Measurements from ENCODE around the gene PSMB10. TPM values are rescaled to one million over a fixed set of nuclear protein-coding genes. Genes with fewer than 3 reads are reported as not detected.

PSMB10 gene
- total RNA-seq, 1 experiment from 2014 or later = 41.0 TPM

- TF ChIP-seq CEBPB (IDR thresholded peaks at IDR 0.05; ENCODE audit: low read depth) = no peak
- no peak for TF ChIP-seq ATF3 (IDR thresholded peaks at IDR 0.05)
- no peak for TF ChIP-seq ZNF274 (IDR thresholded peaks at IDR 0.05; ENCODE audit: low read depth, low read length)
- TF ChIP-seq SRF (IDR thresholded peaks at IDR 0.05; ENCODE audit: low read depth) = no peak
- TF ChIP-seq CTCF (IDR thresholded peaks at IDR 0.05 in 2 of 3, conservative IDR thresholded peaks at IDR 0.05 in 1 of 3; ENCODE audit: borderline replicate concordance in 1 of 3, insufficient read depth in 1 of 3, low read depth in 2 of 3, low read length in 2 of 3) = no peak
- no peak for TF ChIP-seq POLR2A (IDR thresholded peaks at IDR 0.05; ENCODE audit: borderline replicate concordance, extremely low read depth, insufficient read depth, insufficient read length)
- TF ChIP-seq JUND (IDR thresholded peaks at IDR 0.05) = no peak
- no peak for TF ChIP-seq EGR1 (IDR thresholded peaks at IDR 0.05; ENCODE audit: low read depth)
- TF ChIP-seq SIN3A (IDR thresholded peaks at IDR 0.05; ENCODE audit: low read depth) = no peak
- no peak for TF ChIP-seq YY1 (IDR thresholded peaks at IDR 0.05; ENCODE audit: extremely low read depth, insufficient replicate concordance, low read depth, low read length)
- no peak for TF ChIP-seq ELF1 (IDR thresholded peaks at IDR 0.05; ENCODE audit: borderline replicate concordance, low read depth)
- TF ChIP-seq MAX (IDR thresholded peaks at IDR 0.05) = no peak
- no peak for TF ChIP-seq POLR2AphosphoS5 (IDR thresholded peaks at IDR 0.05; ENCODE audit: low read depth, low read length)
- TF ChIP-seq EZH2phosphoT487 (IDR thresholded peaks at IDR 0.05; ENCODE audit: borderline replicate concordance) = no peak
- TF ChIP-seq TCF7L2 (IDR thresholded peaks at IDR 0.05; ENCODE audit: borderline replicate concordance, extremely low read depth, insufficient read depth, insufficient read length) = no peak
- no peak for TF ChIP-seq SP1 (IDR thresholded peaks at IDR 0.05; ENCODE audit: low read depth)
- no peak for TF ChIP-seq ZFX (IDR thresholded peaks at IDR 0.05)
- no peak for TF ChIP-seq CBX3 (IDR thresholded peaks at IDR 0.05; ENCODE audit: low read depth)
- no peak overlapping the region for H3K4me2 ChIP-seq (ENCODE audit: low read length)
- H3K27me3 ChIP-seq (ENCODE audit: insufficient read depth, low read length) = no peaks in the 10 kb centered on the region
- ATAC-seq (no peak), DNase-seq (ENCODE audit: low read depth, low spot score) (no peak)
- H3K9ac ChIP-seq (ENCODE audit: low read length) = no peak overlapping the region
- intact Hi-C loops (cut with micrococcal nuclease) = no loop called here
- no peaks in the 10 kb centered on the region for H3K9me2 ChIP-seq (ENCODE audit: insufficient read depth)
- H3K4me1 ChIP-seq (ENCODE audit: control insufficient read depth in 1 of 2, insufficient read depth in 2 of 2, low read length in 2 of 2) = peaks cover 0 to 16% of the 10 kb centered on the region in 2 experiments; a peak in 2 of 4 replicates
- no peak overlapping the region for H2AFZ ChIP-seq (ENCODE audit: low read depth, low read length, poor library complexity, severe bottlenecking)
- no peaks in the 10 kb centered on the region; the same call in 1 of the 2 replicates for H3K79me2 ChIP-seq (ENCODE audit: insufficient read depth, low read length)
- ChIA-PET RAD21 (ENCODE audit: low non-redundant PET in 1 of 2, low total read pairs in 2 of 2, uncharacterized antibody in 2 of 2, unreplicated experiment in 2 of 2) (no interaction called here), CTCF (interaction anchor here (1.5 to 1.7 kb wide), 2 partner anchors 24 to 127 kb away, joined by 4 read pairs; no protein-coding TSS in a partner anchor), POLR2A (no interaction called here)
- H3K36me3 ChIP-seq (ENCODE audit: control insufficient read depth in 1 of 2, insufficient read depth in 2 of 2, low read length in 2 of 2) = peaks cover 0 to 16% of the 10 kb centered on the region in 2 experiments; a peak in 2 of 4 replicates
- H3K9me3 ChIP-seq (ENCODE audit: control insufficient read depth in 1 of 2, insufficient read depth in 1 of 2, low read depth in 1 of 2, low read length in 2 of 2) = no peaks in the 10 kb centered on the region
- no peak overlapping the region for H3K4me3 ChIP-seq (replicated peaks in 1 of 2; ENCODE audit: low read depth in 1 of 2, low read length in 2 of 2)
- H4K20me1 ChIP-seq (ENCODE audit: insufficient read depth) = no peaks in the 10 kb centered on the region
- no peak overlapping the region; the same call in 1 of the 2 replicates for H3K27ac ChIP-seq (ENCODE audit: low read depth, low read length)
- no TSS peak for BruUV-seq (replicated peaks)
These were observed 6.6 kb upstream of the PSMB10 start for GRCh38 chr16:67943256-67943618.

All from HCT116 (cell line).